ENCODE results near the gene JTB. TPM values are rescaled to one million over a fixed set of nuclear protein-coding genes. Genes with fewer than 3 reads are reported as not detected.
A peak's percentile ranks its signal among the peaks of the same experiment; 100 is the strongest.

Gene JTB
- total RNA-seq, 3 donors from 2014 or later (not counting 1 experiment from before 2014, with no cell fraction given), result 96.9 to 107 (median 101) TPM

DNA sequence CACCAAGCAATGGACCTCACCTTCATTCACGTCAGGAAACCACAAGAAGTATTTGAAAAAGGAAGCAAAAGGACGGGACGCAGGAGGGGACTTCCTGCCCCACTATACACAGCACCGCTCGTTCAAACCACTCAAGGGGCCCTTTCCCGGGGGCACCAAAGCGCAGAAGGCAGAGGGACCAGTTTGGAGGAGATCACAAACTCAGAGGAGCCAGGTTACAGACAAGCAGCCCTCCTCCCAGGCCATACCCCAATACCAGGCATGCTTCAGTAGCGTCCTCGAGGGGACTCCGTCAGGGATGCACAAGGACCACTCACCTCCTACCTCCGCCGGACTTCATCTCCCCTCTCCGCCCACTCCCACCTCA lies 19.7 kb downstream of the JTB start:
- WGBS (ENCODE audit: insufficient coverage), result 0% methylated on average over 13 of the region's 13 CpGs
- peak overlapping the region; percentile 82 to 92 for H3K27ac Mint-ChIP-seq
- H3K27me3 Mint-ChIP-seq (ENCODE audit: low read depth in 2 of 2), result no peaks in the 10 kb centered on the region
- DNase-seq (peak in 1 of 2 donors; percentile 79), ATAC-seq (peak; percentile 4 to 20 (median 8))
- H3K9me3 Mint-ChIP-seq, result no peaks in the 10 kb centered on the region
- no peaks in the 10 kb centered on the region for H3K9me3 ChIP-seq (ENCODE audit: control insufficient read depth, insufficient read depth, low read length)
- H3K27me3 ChIP-seq (ENCODE audit: control insufficient read depth, insufficient read depth, low read length), result no peaks in the 10 kb centered on the region
- peak overlapping the region; percentile 96 for H3K4me3 Mint-ChIP-seq
- H3K27ac ChIP-seq (ENCODE audit: low read length), result peak overlapping the region; percentile 93
- TF ChIP-seq, protein P1, sequence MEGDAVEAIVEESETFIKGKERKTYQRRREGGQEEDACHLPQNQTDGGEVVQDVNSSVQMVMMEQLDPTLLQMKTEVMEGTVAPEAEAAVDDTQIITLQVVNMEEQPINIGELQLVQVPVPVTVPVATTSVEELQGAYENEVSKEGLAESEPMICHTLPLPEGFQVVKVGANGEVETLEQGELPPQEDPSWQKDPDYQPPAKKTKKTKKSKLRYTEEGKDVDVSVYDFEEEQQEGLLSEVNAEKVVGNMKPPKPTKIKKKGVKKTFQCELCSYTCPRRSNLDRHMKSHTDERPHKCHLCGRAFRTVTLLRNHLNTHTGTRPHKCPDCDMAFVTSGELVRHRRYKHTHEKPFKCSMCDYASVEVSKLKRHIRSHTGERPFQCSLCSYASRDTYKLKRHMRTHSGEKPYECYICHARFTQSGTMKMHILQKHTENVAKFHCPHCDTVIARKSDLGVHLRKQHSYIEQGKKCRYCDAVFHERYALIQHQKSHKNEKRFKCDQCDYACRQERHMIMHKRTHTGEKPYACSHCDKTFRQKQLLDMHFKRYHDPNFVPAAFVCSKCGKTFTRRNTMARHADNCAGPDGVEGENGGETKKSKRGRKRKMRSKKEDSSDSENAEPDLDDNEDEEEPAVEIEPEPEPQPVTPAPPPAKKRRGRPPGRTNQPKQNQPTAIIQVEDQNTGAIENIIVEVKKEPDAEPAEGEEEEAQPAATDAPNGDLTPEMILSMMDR (IDR thresholded peaks at IDR 0.05), result no peak
- intact Hi-C loops (cut with micrococcal nuclease), result loop anchor here (1.0 to 2.0 kb wide), 4 partner anchors 10 to 34 kb away; partner anchors contain the start of genes CREB3L4 and JTB
- H3K4me3 ChIP-seq (ENCODE audit: low read length), result peak overlapping the region; percentile 94
- H3K36me3 ChIP-seq (ENCODE audit: control insufficient read depth, insufficient read depth, low read length), result peaks cover 24% of the 10 kb centered on the region
- H3K4me1 Mint-ChIP-seq, result peaks cover 41 to 63% of the 10 kb centered on the region in 2 donors
- no peaks in the 10 kb centered on the region for H3K36me3 Mint-ChIP-seq
- H3K4me1 ChIP-seq (ENCODE audit: control insufficient read depth, insufficient read depth, low read length), result peaks cover 47% of the 10 kb centered on the region

DNA sequence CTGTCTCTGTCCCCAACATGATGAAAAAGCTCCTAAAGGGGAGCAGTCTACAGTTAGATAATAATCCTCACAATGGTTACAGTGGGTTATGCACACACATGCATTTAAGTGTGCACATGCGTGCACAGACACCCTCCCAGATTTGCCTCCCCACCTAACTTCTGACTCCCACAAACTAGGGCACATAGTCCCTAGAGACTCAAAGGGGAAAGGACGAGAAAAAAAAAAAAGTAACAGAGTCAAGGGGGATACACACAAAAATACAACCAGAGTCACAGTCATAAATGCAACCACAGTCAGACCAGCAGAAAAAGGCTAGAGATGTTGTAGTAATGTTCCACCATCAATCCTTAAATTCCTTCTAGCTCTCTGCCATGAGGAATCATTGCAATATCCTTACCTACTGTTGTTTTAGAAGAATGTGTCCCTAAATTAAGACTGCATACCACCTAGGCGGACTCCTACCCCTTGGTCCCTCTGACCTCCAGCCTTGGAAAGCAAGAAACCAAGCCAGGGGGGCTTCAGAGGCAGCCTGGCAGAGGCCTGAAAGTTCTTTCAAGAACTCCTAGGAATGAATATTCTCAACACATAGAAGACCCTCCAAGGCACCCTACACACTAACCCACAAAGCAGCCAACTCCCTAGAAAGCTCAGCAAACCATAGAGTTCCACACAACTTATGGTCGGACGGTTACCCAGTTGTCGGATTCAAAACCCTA lies 20.3 kb downstream of the JTB start:
- Histone ChIP-seq H3K4me1 (ENCODE audit: control insufficient read depth, insufficient read depth, low read length) (peaks cover 41% of the 10 kb centered on the region), H3K4me3 (ENCODE audit: low read length) (peak overlapping the region; percentile 94), H3K36me3 (ENCODE audit: control insufficient read depth, insufficient read depth, low read length) (peaks cover 30% of the 10 kb centered on the region), H3K9me3 (ENCODE audit: control insufficient read depth, insufficient read depth, low read length) (no peaks in the 10 kb centered on the region), H3K27ac (ENCODE audit: low read length) (peak overlapping the region; percentile 93), H3K27me3 (ENCODE audit: control insufficient read depth, insufficient read depth, low read length) (no peaks in the 10 kb centered on the region)
- H3K4me1 Mint-ChIP-seq, result peaks cover 35 to 58% of the 10 kb centered on the region in 2 donors
- no peaks in the 10 kb centered on the region for H3K27me3 Mint-ChIP-seq (ENCODE audit: low read depth in 2 of 2)
- intact Hi-C loops (cut with micrococcal nuclease), result no loop called here
- H3K27ac Mint-ChIP-seq, result peak overlapping the region; percentile 82 to 92
- DNase-seq (no peak), ATAC-seq (no peak)
- no peaks in the 10 kb centered on the region for H3K36me3 Mint-ChIP-seq
- H3K9me3 Mint-ChIP-seq, result no peaks in the 10 kb centered on the region
- 30% methylated on average over 6 of the region's 6 CpGs for WGBS (ENCODE audit: insufficient coverage)
- TF ChIP-seq, protein P1 (IDR thresholded peaks at IDR 0.05), result no peak
- peak overlapping the region; percentile 96 for H3K4me3 Mint-ChIP-seq

DNA sequence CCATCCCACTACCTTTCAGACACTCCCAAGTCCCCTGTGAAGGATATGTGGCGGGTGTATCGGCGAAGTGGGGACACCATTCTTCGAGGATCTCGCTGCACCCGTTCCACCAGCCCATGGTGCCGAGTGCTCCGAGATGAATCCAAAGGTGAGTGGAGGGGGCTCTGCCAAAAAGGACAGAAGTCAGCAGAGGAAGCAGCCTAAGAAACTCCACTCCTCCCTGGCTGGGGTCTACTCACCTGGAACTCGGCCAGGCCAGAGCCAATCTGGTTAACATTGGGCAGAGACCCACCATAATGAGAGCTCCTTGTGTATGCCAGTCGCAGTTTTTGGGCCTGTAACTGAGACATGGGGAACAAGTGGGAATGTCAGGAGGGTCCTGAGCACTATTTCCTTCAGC lies 22.6 kb downstream of the JTB start:
- TF ChIP-seq, protein P1 (IDR thresholded peaks at IDR 0.05), result no peak
- Histone ChIP-seq H3K36me3 (ENCODE audit: control insufficient read depth, insufficient read depth, low read length) (peaks cover 51% of the 10 kb centered on the region), H3K4me3 (ENCODE audit: low read length) (no peak overlapping the region), H3K4me1 (ENCODE audit: control insufficient read depth, insufficient read depth, low read length) (peaks cover 38% of the 10 kb centered on the region), H3K27me3 (ENCODE audit: control insufficient read depth, insufficient read depth, low read length) (no peaks in the 10 kb centered on the region), H3K27ac (ENCODE audit: low read length) (no peak overlapping the region), H3K9me3 (ENCODE audit: control insufficient read depth, insufficient read depth, low read length) (no peaks in the 10 kb centered on the region)
- intact Hi-C loops (cut with micrococcal nuclease), result no loop called here
- WGBS (ENCODE audit: insufficient coverage), result 98% methylated on average over 9 of the region's 10 CpGs
- H3K27ac Mint-ChIP-seq, result peak overlapping the region; percentile 81 to 82
- no peak overlapping the region for H3K4me3 Mint-ChIP-seq
- DNase-seq (no peak), ATAC-seq (no peak)
- H3K36me3 Mint-ChIP-seq, result peaks cover 13% of the 10 kb centered on the region
- H3K27me3 Mint-ChIP-seq (ENCODE audit: low read depth in 2 of 2), result no peaks in the 10 kb centered on the region
- H3K4me1 Mint-ChIP-seq, result peaks cover 42 to 53% of the 10 kb centered on the region in 2 donors
- H3K9me3 Mint-ChIP-seq, result no peaks in the 10 kb centered on the region

All from natural killer cell (primary cell).